Retina (tissue), 1 donor: ENCODE results near the gene AKR1E2.
A peak's percentile ranks its signal among the peaks of the same experiment; 100 is the strongest.

Source experiments
- DNase-seq: peaks from one replicate; pipeline ENCODE4 v3.0.0-alpha.2; 2016

The AKR1E2 gene

DNA sequence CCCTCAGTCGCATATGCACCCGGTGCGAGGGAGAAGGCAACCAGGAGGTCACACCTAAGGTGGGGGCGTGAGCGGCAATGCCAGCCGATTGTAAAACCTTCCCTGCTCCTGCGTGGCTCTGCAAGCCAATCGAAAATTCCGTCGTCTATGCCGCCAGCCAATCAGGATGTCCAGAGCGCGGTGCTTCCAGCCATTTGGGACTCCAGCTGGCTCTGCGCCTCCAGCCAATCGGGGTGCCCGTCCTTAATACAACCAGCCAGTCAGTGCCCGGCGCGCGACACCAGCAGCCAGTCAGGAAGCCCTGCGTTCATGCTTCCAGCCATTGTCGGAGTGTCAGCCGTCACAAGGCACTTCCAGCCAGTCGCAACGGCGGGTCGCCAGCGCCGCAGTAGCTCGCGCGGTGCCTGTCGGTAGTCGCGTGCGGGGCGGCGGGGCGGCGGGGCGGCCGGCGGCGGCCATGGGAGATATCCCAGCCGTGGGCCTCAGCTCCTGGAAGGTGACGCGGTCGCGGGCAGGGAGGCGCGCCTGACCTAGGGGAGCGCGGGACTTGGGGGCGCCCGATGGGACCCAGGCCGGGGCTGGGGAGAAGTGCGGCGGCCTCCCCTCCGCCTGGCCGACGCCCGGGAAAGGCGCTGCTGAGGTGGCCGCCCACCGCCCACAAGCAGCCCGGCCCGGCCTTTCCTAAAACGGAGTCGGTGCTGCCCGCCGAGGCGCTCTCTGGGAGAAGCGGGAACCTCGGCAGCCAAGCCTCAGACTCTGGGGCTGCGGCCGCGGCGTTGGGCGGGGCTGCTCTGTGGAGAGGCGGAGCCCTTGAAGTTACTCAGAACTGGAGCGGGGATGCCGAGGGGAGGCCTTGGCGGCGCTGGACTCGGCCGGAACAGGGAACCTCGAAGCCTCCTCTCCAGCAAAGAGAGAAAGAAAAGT is at the start of gene AKR1E2:
AKR1E2 (plus strand) TSS at position 340 of the 924 bp plus-strand sequence; CDS start at position 458, 118 bp downstream.
- DNase-seq = peak; percentile 89

DNA sequence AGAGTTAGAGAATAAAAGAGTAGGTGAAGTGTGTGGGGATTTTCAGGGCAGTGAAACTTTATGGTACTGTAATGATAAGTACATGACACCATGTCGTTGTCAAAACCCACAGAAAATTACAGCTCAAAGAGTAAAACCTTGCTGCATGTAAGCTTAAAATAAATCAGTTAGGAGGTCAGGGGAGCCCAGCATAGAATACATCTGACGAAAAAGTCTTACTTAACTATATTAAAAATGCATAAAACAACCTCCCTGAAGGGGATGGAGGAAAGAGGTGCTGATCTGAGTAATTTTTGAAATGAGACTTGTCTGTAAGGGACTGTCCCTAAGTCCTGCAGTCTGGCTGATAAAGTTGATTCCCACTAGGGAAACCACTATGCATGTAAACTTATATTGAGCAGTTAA is 49.8 kb upstream of the AKR1E2 start:
- DNase-seq = no peak

DNA sequence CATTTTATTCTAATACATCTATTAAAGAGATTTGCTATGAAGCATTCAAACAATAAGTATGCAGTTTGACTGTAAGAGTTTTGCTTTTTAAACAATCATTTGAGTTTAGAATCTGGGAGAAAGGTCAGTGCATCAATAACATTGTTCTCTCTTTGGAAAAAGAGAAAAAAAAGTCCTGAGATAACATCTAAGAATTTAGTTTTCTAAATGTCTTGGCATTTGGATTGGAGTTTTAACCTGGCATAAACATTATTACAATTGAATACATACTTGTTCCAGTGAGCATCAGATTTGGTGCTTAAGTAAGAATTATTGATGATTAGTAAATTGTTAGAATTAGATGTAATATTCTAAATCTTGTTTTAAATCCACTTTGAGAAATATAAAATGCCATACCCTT is 47.2 kb upstream of the AKR1E2 start:
- no peak for DNase-seq

- DNase-seq = no peak
Observed at GRCh38 chr10:4780091-4780490, 45.9 kb upstream of the AKR1E2 start.

DNA sequence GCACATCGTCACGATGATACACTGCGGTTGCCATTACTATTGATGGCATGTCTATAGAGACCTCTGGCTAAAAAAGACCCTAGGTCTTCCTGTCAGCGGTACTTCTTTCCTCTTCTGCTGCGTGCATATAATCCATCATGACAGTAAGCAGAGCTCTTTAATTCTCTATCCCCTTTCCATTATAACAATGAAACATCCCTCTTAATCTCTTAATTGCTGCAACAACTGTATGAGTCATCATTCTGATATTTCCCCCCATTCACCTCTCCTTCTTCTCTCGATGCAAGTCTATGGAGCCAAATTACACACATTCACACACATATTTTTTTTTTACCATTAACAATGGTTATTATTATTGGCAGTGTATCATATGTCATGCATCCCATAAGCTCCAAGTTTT is 45.2 kb upstream of the AKR1E2 start:
- no peak for DNase-seq

DNA sequence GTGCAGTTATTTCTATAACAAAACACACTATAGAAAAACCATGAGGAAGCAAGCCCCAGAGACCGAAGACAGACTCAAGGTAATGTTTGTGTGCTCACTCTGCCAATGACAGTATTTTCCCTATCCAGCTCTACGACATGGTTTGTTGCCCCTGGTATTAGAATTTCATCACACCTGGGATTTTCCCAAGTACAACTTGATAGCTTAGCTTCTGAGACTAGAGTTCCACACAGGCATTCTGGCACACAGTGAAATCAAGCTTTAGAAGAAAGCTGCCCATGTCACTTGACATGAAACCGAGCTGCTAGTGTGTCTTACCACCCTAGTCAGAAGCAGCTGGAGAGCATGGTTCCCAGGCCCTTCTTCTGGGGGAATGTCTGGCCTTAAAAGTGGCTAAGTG is 44.1 kb upstream of the AKR1E2 start:
- DNase-seq = no peak

DNA sequence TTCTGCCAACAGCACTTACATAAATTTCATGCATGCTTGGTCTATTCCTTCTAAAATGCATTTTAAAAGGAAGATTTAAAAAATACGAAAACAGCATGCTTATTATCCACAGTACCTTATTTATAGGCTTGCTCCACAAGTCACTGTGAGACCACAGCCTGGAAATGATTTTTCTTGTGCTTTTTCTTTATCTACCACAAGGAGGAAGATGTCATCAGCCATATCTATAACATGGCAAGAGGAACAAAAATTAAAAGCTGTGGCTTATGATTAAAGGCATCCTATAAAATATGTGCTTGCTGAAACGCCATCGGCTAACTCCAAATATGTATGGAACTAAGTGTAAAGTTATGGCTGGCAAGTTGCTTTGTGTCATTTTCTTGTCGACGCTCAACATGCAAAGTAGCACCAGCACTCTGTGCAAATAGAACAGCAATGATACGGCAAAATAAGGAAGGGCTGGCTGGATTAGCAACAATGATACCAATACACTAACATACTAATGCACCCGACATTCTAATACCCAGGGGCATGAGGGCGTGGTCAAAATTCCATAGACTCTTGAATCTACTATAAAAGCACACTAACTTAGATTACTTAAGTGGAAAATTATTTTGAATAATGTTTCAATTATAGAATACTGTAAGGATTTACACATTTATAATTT is 41.2 kb upstream of the AKR1E2 start:
- DNase-seq = no peak

DNA sequence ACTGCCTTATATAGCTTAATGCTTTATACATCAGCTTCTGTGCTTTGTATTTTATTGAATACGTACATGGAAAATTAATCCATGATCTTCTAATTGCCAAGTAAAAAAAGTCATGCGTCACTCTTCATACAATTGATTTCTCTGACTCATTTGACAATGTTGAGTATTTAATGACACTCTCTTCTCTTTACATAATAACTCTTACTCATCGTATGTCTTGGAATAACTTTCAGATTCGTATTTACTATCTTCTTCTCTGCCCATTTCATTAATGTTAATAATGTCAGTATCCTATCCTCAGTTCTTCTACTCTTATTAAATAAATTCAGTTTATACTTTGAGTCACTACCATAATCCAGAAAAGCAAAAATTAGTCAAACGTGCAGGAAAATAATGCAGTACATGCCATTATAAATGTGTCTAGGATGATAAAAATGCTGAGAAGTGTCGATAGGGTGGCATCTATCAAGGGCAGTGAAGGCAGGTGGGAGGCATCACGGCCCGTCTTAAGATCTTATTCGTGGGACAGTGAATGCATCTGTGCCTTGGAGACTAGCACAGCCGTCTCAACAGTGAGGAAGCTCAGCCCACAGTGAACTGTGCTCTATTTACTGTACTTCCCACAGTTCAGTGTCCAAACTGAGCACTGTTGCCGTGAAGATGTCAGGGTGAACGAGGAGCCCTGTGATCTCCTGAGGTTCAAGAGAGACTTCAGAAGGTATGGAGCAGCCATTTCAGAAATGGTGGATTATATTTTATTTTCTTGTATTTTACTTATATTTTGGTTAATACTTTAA is 39.8 kb upstream of the AKR1E2 start:
- no peak for DNase-seq

DNA sequence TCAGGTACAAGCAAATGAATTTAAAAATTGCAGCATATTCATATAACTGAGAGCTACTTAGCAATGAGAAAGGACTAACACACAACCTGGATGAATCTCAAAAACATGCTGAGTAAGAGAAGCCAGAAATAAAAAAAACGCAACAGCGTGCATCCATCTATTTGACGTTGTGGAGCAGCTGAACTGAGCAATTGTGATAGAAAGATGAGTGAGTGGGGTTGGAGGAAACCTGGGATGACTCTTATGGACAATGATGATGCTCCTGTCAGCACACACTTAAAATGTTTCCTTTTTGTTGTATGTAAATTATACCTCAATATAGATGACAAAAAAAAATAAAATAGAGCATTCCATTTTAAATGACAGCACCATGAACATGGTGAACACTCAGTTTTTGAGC is 36.0 kb upstream of the AKR1E2 start:
- DNase-seq = no peak

- no peak for DNase-seq
Observed at GRCh38 chr10:4790922-4791321, 35.1 kb upstream of the AKR1E2 start.

GRCh38 chr10:4792381-4792780 is 33.6 kb upstream of the AKR1E2 start:
- DNase-seq = no peak

- DNase-seq = no peak
Observed at GRCh38 chr10:4801405-4801804, 24.6 kb upstream of the AKR1E2 start.

DNA sequence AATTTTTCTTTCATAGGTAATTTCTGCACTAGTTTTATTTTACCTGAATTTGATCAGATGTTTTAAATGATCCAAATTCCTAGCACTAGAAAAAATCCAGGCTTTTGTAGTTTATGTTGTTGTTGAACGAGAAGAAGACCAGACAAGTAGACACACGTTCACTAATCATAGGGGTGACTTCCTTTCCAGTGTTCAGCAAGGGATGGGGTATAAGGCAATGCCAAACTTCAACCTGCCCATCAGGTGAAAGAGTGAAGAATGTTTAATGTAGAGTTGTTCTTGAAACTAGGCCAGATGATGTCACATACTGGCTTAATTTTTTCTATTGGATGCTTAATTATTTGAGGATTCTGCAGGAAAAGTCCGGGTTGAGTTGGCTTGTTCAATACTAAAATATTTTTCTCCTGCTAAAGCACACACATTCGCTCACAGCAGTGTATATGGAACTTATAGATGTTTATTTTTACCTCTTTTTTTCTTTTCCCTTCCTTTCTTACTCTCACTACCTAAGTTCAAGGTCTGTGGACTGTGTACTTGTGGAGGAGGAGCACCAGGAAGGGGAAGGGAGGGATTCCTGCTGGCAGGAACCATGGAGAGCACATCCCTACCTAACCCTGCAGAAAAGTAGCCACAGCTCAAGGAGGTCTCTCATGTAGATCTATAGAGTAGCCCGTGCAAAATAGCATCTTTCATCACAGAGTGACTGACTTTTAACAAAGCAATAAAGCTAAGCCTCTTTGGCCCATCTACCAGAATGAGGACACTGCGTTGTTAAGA is 23.1 kb upstream of the AKR1E2 start:
- no peak for DNase-seq

GRCh38 chr10:4803822-4804221 is 22.2 kb upstream of the AKR1E2 start:
- DNase-seq = no peak

GRCh38 chr10:4804465-4804864 is 21.5 kb upstream of the AKR1E2 start:
- no peak for DNase-seq

GRCh38 chr10:4806534-4806933 is 19.5 kb upstream of the AKR1E2 start:
- DNase-seq = no peak

DNA sequence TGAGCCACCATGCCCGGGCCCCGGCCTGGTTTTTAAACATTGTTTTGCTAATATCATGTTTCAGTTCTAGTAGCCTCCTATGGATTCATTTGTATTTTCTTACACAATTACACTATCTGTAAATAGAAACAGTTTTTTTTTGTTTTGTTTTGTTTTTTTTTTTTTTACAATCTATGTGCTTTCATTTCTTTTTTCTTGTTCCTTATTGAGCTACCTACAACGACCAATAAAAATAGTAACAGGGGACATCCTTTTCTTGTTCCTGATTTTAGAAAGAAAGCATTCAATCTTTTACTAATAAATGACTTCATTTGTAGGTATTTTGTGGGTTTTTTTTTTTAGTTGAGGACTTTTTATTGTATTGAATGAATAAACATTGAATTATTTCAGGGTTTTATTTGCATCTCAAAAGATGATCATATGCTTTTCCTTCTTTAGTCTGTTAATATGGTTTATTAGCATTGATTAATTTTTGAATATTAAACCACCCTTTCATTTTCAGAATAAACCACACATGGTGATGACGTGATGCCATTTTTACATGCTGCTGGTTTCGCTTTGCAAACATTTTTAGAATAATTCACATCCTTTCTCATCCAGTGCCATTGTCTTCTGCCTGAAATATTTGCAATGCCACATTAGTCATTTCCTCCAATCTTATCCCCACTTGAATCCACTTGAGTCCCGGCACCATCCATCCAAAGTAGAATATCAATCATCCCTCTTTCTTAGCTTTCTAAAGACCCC is 18.1 kb upstream of the AKR1E2 start:
- DNase-seq = no peak

- no peak for DNase-seq
Observed at GRCh38 chr10:4809156-4809555, 16.9 kb upstream of the AKR1E2 start.

DNA sequence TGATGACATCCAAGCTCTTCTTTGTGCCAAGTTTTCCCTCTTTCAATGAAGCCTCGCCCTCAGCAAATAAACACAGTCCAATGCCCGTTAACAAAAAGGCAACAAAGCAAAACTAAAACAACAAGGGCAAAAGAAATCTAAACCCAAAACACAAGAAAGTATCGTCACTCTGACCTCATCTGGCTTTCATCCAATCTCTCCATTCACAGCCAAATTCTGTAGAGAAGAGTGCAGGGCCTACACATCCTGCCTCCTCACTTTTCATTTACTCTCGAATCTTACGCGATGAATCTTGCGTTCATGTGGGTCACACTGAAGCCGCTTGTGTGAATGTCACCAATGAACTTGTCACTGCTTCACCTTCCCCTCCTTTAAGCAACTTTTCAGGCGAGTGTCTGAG is 15.9 kb upstream of the AKR1E2 start:
- no peak for DNase-seq

- no peak for DNase-seq
Observed at GRCh38 chr10:4812046-4812445, 14.0 kb upstream of the AKR1E2 start.

DNA sequence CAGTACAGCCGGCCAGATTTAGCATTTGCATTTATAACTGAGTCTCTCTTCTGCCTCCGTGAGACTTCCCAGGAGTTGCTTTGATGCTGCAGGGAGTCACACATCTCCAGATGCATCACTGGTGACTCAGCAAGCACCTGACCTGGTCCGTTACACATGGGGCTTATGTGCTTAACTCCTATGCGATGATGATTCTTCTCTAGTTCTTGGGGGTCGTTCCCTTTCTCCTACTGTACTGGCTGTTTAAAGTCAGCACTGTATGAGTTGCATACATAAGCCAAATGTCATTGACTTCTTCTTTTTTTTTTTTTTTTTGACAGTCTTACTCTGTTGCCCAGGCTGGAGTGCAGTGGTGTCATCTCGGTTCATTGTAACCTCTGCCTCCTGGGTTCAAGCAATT is 13.0 kb upstream of the AKR1E2 start:
- no peak for DNase-seq

- DNase-seq = no peak
Observed at GRCh38 chr10:4813496-4813895, 12.5 kb upstream of the AKR1E2 start.
